HS-5 (cell line): ENCODE results near the gene HSPA2.
"Not testable (repeated sequence)": the region's sequence is repeated elsewhere in the genome, so short reads cannot be mapped to it uniquely, and the experiment has no call there.

Experiments
- DNase-seq: peaks from one replicate; pipeline ENCODE4 v3.0.0-alpha.2; 2012; ENCODE audit warnings: low read depth

Gene HSPA2

GRCh38 chr14:64515053-64515452 lies 25.5 kb upstream of the HSPA2 start:
- no peak for DNase-seq

- no peak for DNase-seq
These were observed 23.6 kb upstream of the HSPA2 start for GRCh38 chr14:64516969-64517368.

- not testable (repeated sequence) for DNase-seq
These were observed 22.9 kb upstream of the HSPA2 start for GRCh38 chr14:64517667-64518066.

GRCh38 chr14:64518229-64518628 lies 22.3 kb upstream of the HSPA2 start:
- no peak for DNase-seq

- DNase-seq, result no peak
These were observed 19.8 kb upstream of the HSPA2 start for GRCh38 chr14:64520699-64521098.

- no peak for DNase-seq
These were observed 17.8 kb upstream of the HSPA2 start for GRCh38 chr14:64522591-64523355.

- DNase-seq, result no peak
These were observed 15.2 kb upstream of the HSPA2 start for GRCh38 chr14:64525354-64525753.

GRCh38 chr14:64531567-64531966 lies 9.0 kb upstream of the HSPA2 start:
- no peak for DNase-seq

- DNase-seq, result no peak
These were observed 3.9 kb upstream of the HSPA2 start for GRCh38 chr14:64536488-64537245.

GRCh38 chr14:64541261-64541971 lies 875 bp downstream of the HSPA2 start:
- DNase-seq, result no peak

GRCh38 chr14:64541972-64542835 lies 1.7 kb downstream of the HSPA2 start:
- no peak for DNase-seq

GRCh38 chr14:64542836-64543201 lies 2.3 kb downstream of the HSPA2 start:
- DNase-seq, result no peak

GRCh38 chr14:64544607-64545312 lies 4.2 kb downstream of the HSPA2 start:
- no peak for DNase-seq

- DNase-seq, result no peak
These were observed 8.5 kb downstream of the HSPA2 start for GRCh38 chr14:64549016-64549415.

GRCh38 chr14:64549791-64550620 lies 9.5 kb downstream of the HSPA2 start, which contains the start of gene PPP1R36:
Gene PPP1R36 (plus strand): TSS chr14:64549961. CDS start chr14:64549998, 37 bp downstream.
- no peak for DNase-seq

GRCh38 chr14:64550621-64551333 lies 10.2 kb downstream of the HSPA2 start:
- no peak for DNase-seq

- DNase-seq, result no peak
These were observed 14.0 kb downstream of the HSPA2 start for GRCh38 chr14:64554556-64554955.

- peak; percentile 43 for DNase-seq
These were observed 16.0 kb downstream of the HSPA2 start for GRCh38 chr14:64556526-64556925.

- DNase-seq, result not testable (repeated sequence)
These were observed 17.7 kb downstream of the HSPA2 start for GRCh38 chr14:64558216-64558615.

- DNase-seq, result no peak
These were observed 21.1 kb downstream of the HSPA2 start for GRCh38 chr14:64561631-64562030.
